ENCODE measurements around the gene LMOD2. TPM values are rescaled to one million over a fixed set of nuclear protein-coding genes. Genes with fewer than 3 reads are reported as not detected.

LMOD2 gene
- total RNA-seq, 1 donor from 2014 or later, result not detected

GRCh38 chr7:123663200-123663599, 7.5 kb downstream of the LMOD2 start:
- no peak overlapping the region for H3K4me3 Mint-ChIP-seq
- no peak for TF ChIP-seq CTCF (conservative IDR thresholded peaks at IDR 0.05)
- H3K4me1 Mint-ChIP-seq, result peaks cover 31% of the 10 kb centered on the region
- no peak for DNase-seq (ENCODE audit: low read depth, low spot score)
- H3K27ac Mint-ChIP-seq (ENCODE audit: unreplicated experiment), result no peak overlapping the region
- no peaks in the 10 kb centered on the region for H3K36me3 Mint-ChIP-seq (ENCODE audit: low read depth)
- H3K27me3 Mint-ChIP-seq (ENCODE audit: low read depth), result no peaks in the 10 kb centered on the region
- H3K9me3 Mint-ChIP-seq, result no peaks in the 10 kb centered on the region

- peaks cover 5% of the 10 kb centered on the region for H3K9me3 Mint-ChIP-seq
- DNase-seq (ENCODE audit: low read depth, low spot score), result no peak
- H3K27me3 Mint-ChIP-seq (ENCODE audit: low read depth), result no peaks in the 10 kb centered on the region
- H3K27ac Mint-ChIP-seq (ENCODE audit: unreplicated experiment), result no peak overlapping the region
- TF ChIP-seq CTCF (conservative IDR thresholded peaks at IDR 0.05), result no peak
- no peak overlapping the region for H3K4me3 Mint-ChIP-seq
- peaks cover 24% of the 10 kb centered on the region for H3K4me1 Mint-ChIP-seq
- no peaks in the 10 kb centered on the region for H3K36me3 Mint-ChIP-seq (ENCODE audit: low read depth)
Observed at GRCh38 chr7:123665157-123665556, 9.5 kb downstream of the LMOD2 start.

GRCh38 chr7:123665896-123666295, 10.2 kb downstream of the LMOD2 start:
- H3K4me1 Mint-ChIP-seq, result peaks cover 16% of the 10 kb centered on the region
- no peaks in the 10 kb centered on the region for H3K27me3 Mint-ChIP-seq (ENCODE audit: low read depth)
- no peak for DNase-seq (ENCODE audit: low read depth, low spot score)
- H3K27ac Mint-ChIP-seq (ENCODE audit: unreplicated experiment), result no peak overlapping the region
- no peaks in the 10 kb centered on the region for H3K36me3 Mint-ChIP-seq (ENCODE audit: low read depth)
- no peak overlapping the region for H3K4me3 Mint-ChIP-seq
- H3K9me3 Mint-ChIP-seq, result peaks cover 5% of the 10 kb centered on the region
- TF ChIP-seq CTCF (conservative IDR thresholded peaks at IDR 0.05), result no peak

GRCh38 chr7:123666492-123666891, 10.8 kb downstream of the LMOD2 start:
- Mint-ChIP-seq H3K9me3 (peaks cover 5% of the 10 kb centered on the region), H3K36me3 (ENCODE audit: low read depth) (no peaks in the 10 kb centered on the region), H3K4me1 (peaks cover 14% of the 10 kb centered on the region), H3K4me3 (no peak overlapping the region), H3K27ac (ENCODE audit: unreplicated experiment) (no peak overlapping the region), H3K27me3 (ENCODE audit: low read depth) (no peaks in the 10 kb centered on the region)
- TF ChIP-seq CTCF (conservative IDR thresholded peaks at IDR 0.05), result no peak
- no peak for DNase-seq (ENCODE audit: low read depth, low spot score)

- Mint-ChIP-seq H3K27me3 (ENCODE audit: low read depth) (no peaks in the 10 kb centered on the region), H3K4me1 (no peaks in the 10 kb centered on the region), H3K36me3 (ENCODE audit: low read depth) (no peaks in the 10 kb centered on the region), H3K4me3 (peak overlapping the region; percentile 37), H3K9me3 (peaks cover 5% of the 10 kb centered on the region), H3K27ac (ENCODE audit: unreplicated experiment) (no peak overlapping the region)
- no peak for DNase-seq (ENCODE audit: low read depth, low spot score)
- TF ChIP-seq CTCF (conservative IDR thresholded peaks at IDR 0.05), result no peak
Observed at GRCh38 chr7:123669485-123669884, 13.8 kb downstream of the LMOD2 start.
